IPS-15b (cell line): ENCODE results near the gene ANKRD28.

Source experiments
- H3K27me3 ChIP-seq: one replicate; pipeline ENCODE4 v1.6.1; 2013; ENCODE audit warnings: low read length; ENCODE audit not compliant: control insufficient read depth, insufficient read depth
- H3K36me3 ChIP-seq: one replicate; pipeline ENCODE4 v1.6.1; 2013; ENCODE audit warnings: low read length; ENCODE audit not compliant: control insufficient read depth, insufficient read depth
- H3K4me1 ChIP-seq: one replicate; pipeline ENCODE4 v1.6.1; 2013; ENCODE audit warnings: mild to moderate bottlenecking, low read length; ENCODE audit not compliant: control insufficient read depth, insufficient read depth
- H3K4me3 ChIP-seq: one replicate; pipeline ENCODE4 v1.5.1; 2013; ENCODE audit warnings: low read depth, low read length
- H3K9ac ChIP-seq: one replicate; pipeline ENCODE4 v1.6.1; 2013; ENCODE audit warnings: low read depth, mild to moderate bottlenecking, low read length
- H3K9me3 ChIP-seq: one replicate; pipeline ENCODE4 v1.6.1; 2013; ENCODE audit warnings: mild to moderate bottlenecking, low read length; ENCODE audit not compliant: control insufficient read depth, insufficient read depth

ANKRD28 gene

DNA sequence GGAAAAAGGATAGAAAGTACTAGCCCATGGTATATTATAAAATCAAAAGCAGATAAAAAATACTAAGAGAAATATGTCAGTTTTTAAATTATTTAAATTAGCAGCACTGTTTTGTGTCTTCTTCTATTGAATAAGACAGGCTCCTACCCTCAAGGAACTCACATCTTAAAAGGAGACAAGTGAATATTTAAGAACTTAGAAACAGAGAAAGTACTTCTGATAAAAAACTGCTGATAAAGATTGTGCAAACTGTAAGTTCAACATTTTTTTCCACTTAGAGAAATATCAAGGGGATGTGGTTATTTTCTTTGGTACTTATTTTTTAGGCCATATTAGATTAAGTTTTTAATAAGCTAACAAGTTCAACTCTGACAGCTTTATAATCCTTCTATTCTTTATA is 3.0 kb upstream of the ANKRD28 start:
- Histone ChIP-seq H3K9ac (no peak overlapping the region), H3K27me3 (no peaks in the 10 kb centered on the region), H3K9me3 (no peaks in the 10 kb centered on the region), H3K36me3 (no peaks in the 10 kb centered on the region), H3K4me3 (no peak overlapping the region), H3K4me1 (peaks cover 14% of the 10 kb centered on the region)

DNA sequence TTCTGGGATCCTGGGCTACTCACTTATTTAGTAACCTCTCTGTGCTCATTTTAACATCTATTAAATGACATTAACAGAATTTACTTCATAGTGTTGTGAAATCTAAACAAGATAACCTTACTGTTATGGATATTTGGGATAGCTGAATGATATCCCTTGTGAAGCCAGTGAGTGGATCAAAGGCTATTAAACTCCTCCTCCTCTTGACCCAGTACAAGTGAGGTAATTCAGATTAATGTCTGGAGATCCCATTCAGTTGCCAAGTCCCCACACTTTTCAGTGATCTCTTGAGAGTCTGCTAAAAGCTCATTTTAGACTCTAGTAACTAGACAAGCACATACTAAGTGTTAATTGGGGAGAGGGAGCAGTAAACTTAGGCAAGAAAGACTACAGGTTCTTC is 2.5 kb upstream of the ANKRD28 start:
- no peak overlapping the region for H3K4me3 ChIP-seq
- no peaks in the 10 kb centered on the region for H3K36me3 ChIP-seq
- H3K9ac ChIP-seq: no peak overlapping the region
- H3K27me3 ChIP-seq: no peaks in the 10 kb centered on the region
- H3K4me1 ChIP-seq: peaks cover 14% of the 10 kb centered on the region
- H3K9me3 ChIP-seq: no peaks in the 10 kb centered on the region

DNA sequence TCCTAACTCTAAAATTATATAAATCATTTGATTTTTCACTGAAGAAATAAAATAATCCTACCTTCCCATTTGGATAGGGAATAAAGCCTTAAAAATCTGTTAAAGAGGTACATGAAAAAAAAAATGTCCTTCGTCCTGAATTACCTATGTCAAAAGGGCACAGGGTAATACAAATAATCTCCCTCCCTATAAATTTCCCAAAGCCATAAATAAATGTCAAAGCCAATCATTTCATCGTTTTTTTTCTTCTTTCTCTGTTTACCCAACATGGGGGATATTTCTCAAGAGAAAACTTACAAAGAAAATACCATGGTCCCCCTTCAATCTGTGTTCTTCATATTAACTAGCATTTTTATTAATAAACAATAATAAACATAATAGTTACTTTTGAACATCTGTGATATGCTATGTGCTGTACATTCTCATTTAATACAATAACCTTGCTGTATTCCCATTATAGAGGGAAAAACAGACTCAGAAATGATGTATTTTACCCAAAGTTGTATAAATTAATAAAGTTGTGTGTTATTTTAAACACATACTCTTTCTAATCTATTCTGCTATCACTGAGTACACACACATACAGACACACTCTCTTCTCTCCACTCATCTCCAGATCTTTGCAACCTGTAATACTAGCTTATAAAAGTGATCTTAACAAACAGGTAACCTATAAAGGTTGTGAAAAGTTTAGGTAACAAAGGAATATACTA is 910 bp upstream of the ANKRD28 start:
- Histone ChIP-seq H3K9me3 (no peaks in the 10 kb centered on the region), H3K4me1 (peaks cover 14% of the 10 kb centered on the region), H3K4me3 (no peak overlapping the region), H3K27me3 (no peaks in the 10 kb centered on the region), H3K9ac (no peak overlapping the region), H3K36me3 (no peaks in the 10 kb centered on the region)

DNA sequence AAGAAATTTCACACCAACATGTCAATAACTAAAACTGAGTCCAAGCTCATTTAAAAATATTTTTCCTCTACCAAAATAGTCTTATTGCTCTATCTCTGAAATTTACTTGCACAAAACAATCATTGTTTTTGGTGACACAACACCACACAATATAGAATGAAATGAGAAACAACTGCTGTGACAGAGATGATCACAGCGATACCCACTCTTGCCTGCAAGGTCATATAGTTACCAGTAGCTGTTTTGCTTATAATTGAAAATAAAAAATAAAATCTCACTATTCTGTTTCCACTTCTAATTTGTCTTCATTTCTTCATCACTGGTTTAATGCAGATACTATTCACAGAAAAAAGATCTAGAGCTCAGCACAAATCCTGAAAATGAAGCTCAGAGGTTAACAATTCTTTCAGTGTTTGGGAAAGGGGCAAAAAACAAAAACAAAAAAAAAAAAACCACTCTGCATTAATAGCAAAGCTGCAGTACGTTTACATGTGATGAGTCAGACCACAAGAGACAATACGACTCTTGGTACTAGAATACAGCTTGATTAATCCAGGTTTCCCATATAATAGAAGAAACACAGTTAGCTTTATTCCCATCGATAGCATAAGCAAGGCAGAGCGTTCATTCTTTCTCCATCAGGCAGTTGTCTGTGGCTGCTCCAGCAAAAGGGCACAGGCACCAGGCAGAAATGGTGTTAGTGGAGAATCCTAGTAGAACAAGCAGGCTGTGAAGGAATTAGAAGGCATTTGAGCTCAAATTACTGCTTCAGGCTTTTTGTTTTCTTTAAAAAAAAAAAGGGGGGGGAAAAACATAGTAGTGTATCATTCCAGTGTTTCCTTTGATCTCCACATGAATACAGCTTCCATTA is 773 bp downstream of the ANKRD28 start:
- Histone ChIP-seq H3K9me3 (no peaks in the 10 kb centered on the region), H3K27me3 (no peaks in the 10 kb centered on the region), H3K4me1 (peaks cover 14% of the 10 kb centered on the region), H3K36me3 (no peaks in the 10 kb centered on the region), H3K9ac (no peak overlapping the region), H3K4me3 (no peak overlapping the region)

DNA sequence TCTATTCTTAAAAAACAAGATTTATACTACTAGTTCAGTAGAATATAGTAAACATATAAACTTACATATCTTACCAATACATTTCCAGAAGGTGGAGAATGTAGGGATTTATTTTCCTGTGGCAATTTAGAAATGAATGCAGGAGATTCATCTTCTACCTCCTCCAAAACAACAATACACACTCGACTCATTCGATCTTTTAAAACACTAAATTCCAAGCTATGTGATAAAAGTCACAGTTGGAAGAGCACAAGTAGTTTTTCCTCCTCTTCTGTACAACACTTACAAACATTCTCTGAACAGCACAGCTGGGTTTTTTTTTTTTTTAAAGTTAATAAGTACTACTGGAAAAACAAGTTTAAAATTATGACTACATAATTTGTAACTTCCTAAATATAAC is 1.4 kb downstream of the ANKRD28 start:
- H3K36me3 ChIP-seq: no peaks in the 10 kb centered on the region
- no peak overlapping the region for H3K4me3 ChIP-seq
- H3K9ac ChIP-seq: no peak overlapping the region
- H3K9me3 ChIP-seq: no peaks in the 10 kb centered on the region
- no peaks in the 10 kb centered on the region for H3K27me3 ChIP-seq
- H3K4me1 ChIP-seq: peaks cover 14% of the 10 kb centered on the region

DNA sequence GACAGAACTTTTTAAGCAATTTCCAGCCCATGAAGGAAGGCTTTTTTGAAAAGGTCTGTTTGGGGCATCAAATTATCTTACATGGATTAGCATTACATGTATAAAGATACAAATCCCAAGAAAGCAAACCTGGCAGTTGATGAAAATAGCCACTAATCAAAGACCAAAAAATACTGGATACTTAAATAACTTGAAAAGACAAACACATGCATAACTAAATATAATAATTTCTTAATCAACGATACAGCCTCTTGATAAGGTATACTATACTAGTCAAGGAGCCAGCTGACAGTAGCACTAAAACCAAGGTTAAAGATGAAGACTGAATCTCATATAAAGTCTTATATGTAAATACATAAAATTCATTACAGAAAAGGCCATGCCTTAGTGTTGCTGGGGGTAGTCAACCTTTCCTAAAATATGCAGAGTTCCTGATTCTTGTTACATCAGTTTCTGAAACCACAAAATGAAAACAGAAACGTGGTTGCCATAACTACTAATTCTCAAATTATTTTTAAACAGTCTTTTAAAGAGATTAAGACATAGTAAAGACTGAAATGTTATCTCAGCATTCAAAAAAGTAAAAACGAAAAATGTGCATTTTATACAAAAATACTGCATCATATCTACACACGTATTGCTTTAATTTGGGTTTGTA is 2.0 kb downstream of the ANKRD28 start:
- no peak overlapping the region for H3K4me3 ChIP-seq
- no peaks in the 10 kb centered on the region for H3K9me3 ChIP-seq
- H3K9ac ChIP-seq: no peak overlapping the region
- H3K27me3 ChIP-seq: no peaks in the 10 kb centered on the region
- no peaks in the 10 kb centered on the region for H3K36me3 ChIP-seq
- H3K4me1 ChIP-seq: peaks cover 14% of the 10 kb centered on the region

DNA sequence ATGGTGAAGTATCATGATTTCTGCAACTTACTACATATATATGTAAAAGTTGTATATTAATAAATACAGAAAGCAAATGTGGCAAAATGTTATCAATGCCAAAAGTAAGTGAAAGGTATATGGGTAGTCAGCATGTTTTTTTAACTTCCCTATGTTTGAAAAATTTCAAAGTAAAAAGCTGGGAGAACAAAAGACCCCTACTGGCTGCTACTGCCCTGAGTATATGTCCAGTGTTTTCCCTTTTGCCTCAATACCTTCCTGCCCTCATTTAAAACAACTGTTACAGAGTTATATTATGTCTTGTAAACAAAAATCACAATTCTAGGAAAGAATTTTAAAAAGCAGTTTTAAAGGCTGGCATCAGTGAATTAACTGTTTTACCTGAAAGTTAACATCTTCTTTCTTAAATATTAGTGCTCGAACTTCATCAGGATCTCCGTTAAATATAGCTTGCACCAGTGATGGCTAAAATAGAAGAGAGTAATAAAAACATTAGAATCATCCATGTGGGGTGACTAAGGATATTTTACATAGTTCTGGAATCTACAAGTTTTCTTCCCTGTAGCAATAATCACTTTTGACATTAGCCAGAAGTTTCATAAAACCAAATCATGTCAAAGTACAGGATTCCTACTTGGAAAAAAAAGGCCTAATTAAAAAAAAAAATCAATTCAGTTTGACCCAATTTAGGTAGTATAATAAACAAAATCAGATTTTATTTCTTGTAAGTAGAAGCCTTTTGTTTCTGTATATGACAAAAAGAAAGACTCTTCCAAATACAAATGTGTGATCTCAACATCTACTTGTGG is 2.7 kb downstream of the ANKRD28 start:
- no peaks in the 10 kb centered on the region for H3K36me3 ChIP-seq
- peaks cover 11% of the 10 kb centered on the region for H3K4me1 ChIP-seq
- no peaks in the 10 kb centered on the region for H3K27me3 ChIP-seq
- no peak overlapping the region for H3K9ac ChIP-seq
- H3K4me3 ChIP-seq: no peak overlapping the region
- H3K9me3 ChIP-seq: no peaks in the 10 kb centered on the region

DNA sequence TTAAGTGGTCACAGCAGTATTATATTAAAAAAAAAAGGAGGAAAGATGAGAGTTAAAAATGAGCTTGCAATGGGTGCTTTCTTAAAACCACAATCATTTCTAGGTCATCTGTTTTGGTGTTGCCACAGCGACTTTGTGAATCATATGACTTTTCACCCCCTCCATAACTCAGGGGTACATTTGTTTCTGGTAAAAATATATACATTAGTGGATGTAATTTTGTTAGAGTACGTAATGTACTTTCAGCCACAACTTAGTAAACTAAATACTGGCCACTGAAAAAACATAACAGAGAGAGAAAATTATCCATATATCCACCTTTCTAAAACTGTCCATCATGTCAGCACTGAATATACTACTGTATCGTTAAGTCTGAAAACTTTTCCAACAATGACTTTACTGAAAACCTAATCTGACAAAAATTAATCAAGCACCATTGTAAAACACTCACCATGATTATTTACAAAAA is 3.4 kb downstream of the ANKRD28 start:
- H3K36me3 ChIP-seq: no peaks in the 10 kb centered on the region
- peaks cover 11% of the 10 kb centered on the region for H3K4me1 ChIP-seq
- no peak overlapping the region for H3K9ac ChIP-seq
- no peak overlapping the region for H3K4me3 ChIP-seq
- H3K9me3 ChIP-seq: no peaks in the 10 kb centered on the region
- no peaks in the 10 kb centered on the region for H3K27me3 ChIP-seq

DNA sequence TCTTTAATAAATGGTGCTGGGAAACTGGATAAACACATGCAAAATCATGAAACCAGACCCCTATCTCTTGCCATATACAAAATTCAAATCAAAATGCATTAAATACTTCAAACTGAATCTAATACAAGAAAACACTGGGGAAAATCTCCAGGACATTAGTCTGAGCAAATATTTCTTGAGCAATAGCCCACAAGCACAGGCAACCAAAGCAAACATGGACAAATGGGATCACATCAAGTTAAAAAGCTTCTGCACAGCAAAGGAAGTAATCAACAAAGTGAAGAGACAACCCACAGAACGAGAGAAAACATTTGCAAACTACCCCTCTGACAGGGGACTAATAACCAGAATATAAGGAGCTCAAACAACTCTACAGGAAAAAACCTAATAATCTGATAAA is 6.3 kb downstream of the ANKRD28 start:
- H3K4me3 ChIP-seq: no peak overlapping the region
- no peaks in the 10 kb centered on the region for H3K4me1 ChIP-seq
- no peak overlapping the region for H3K9ac ChIP-seq
- no peaks in the 10 kb centered on the region for H3K9me3 ChIP-seq
- no peaks in the 10 kb centered on the region for H3K27me3 ChIP-seq
- no peaks in the 10 kb centered on the region for H3K36me3 ChIP-seq

DNA sequence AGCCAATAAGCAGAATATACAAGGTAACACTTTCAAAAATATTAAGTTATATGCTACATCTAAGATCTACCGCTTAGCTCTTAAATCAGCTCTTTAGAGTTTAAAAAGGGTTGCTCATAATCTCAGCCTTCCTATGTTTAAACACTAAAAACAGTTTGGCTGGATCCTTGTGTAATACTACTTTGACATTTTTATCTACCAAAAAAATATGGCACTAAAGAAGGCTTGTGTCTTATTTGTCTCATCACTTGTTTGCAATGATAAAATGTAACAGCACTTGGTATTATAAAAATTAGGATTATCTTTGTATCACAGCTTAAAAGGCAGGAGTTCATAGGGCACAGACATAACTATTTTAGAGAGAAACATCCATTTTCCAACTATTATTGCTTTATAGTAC is 9.8 kb downstream of the ANKRD28 start:
- no peaks in the 10 kb centered on the region for H3K36me3 ChIP-seq

DNA sequence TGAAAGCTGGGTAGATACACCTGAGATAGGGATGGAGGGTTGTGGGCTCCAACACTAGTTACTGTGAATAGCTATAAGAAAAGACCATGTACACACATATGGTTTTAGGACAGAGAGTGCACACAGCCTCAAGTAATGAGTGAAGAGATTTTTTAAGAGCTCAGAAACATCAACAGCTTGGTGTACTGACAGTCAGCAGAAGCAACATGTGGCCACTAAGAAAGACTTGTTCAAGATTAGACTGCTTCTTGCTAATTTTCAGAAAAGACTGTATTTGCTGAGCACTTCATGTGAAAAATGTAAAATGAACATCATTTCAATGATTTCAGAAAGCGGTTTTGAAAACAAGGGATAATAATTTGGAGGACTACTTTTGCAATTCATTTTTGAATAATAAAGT is 10.3 kb downstream of the ANKRD28 start:
- Histone ChIP-seq H3K4me1 (no peaks in the 10 kb centered on the region), H3K4me3 (no peak overlapping the region), H3K9me3 (no peaks in the 10 kb centered on the region), H3K9ac (no peak overlapping the region), H3K27me3 (no peaks in the 10 kb centered on the region), H3K36me3 (no peaks in the 10 kb centered on the region)

More for the DNA sequence above, 9.8 kb downstream of the ANKRD28 start:
- H3K9me3 ChIP-seq: no peaks in the 10 kb centered on the region
- H3K27me3 ChIP-seq: no peaks in the 10 kb centered on the region
- no peaks in the 10 kb centered on the region for H3K4me1 ChIP-seq
- no peak overlapping the region for H3K4me3 ChIP-seq
- no peak overlapping the region for H3K9ac ChIP-seq
